Liver (tissue), 9 donors: ENCODE results near the gene YLPM1. TPM values are rescaled to one million over a fixed set of nuclear protein-coding genes. Genes with fewer than 3 reads are reported as not detected.

ENCODE experiments used
- DNase-seq: peaks from one replicate; pipeline ENCODE4 v3.0.0-alpha.2; 2017; ENCODE audit warnings: low spot score
- H3K27ac ChIP-seq, 2 donors: one replicate each; pipeline ENCODE4 v1.7.0; 2013; ENCODE audit warnings: inconsistent platforms in 2 of 2, low read length in 2 of 2, control low read depth in 1 of 2, low read depth in 1 of 2, mild to moderate bottlenecking in 1 of 2
- H3K27me3 ChIP-seq, 4 donors: one replicate each; pipeline versions ENCODE4 v1.6.1 to v1.7.0; 2013; ENCODE audit warnings: low read length in 3 of 4, inconsistent platforms in 1 of 4, mild to moderate bottlenecking in 1 of 4, moderate library complexity in 1 of 4; ENCODE audit not compliant: control insufficient read depth in 4 of 4, insufficient read depth in 4 of 4
- H3K36me3 ChIP-seq, 4 donors: one replicate each; pipeline versions ENCODE4 v1.6.1 to v1.7.0; 2013; ENCODE audit warnings: low read length in 3 of 4, mild to moderate bottlenecking in 3 of 4, low read depth in 1 of 4, moderate library complexity in 1 of 4; ENCODE audit not compliant: control insufficient read depth in 4 of 4, insufficient read depth in 3 of 4
- H3K4me1 ChIP-seq, 4 donors: one replicate each; pipeline versions ENCODE4 v1.6.1 to v1.7.0; 2013; ENCODE audit warnings: low read length in 3 of 4, mild to moderate bottlenecking in 3 of 4, moderate library complexity in 1 of 4; ENCODE audit not compliant: control insufficient read depth in 4 of 4, insufficient read depth in 4 of 4
- H3K4me3 ChIP-seq, 3 donors: one replicate each; pipeline versions ENCODE4 v1.6.1 to v1.7.0; 2013; ENCODE audit warnings: low read length in 3 of 3, control low read depth in 1 of 3, low read depth in 1 of 3, mild to moderate bottlenecking in 1 of 3
- H3K9ac ChIP-seq, 2 donors: one replicate each; pipeline ENCODE4 v1.7.0; 2013; ENCODE audit warnings: low read length in 2 of 2, mild to moderate bottlenecking in 2 of 2, moderate library complexity in 2 of 2, control low read depth in 1 of 2, low read depth in 1 of 2
- H3K9me3 ChIP-seq, 4 donors: one replicate each; pipeline versions ENCODE4 v1.6.1 to v1.7.0; 2013; ENCODE audit warnings: low read length in 3 of 4; ENCODE audit not compliant: control insufficient read depth in 4 of 4
- EGR1 ChIP-seq, 2 donors: IDR thresholded peaks; 2 replicates each; pipeline ENCODE4 v1.6.1; 2016 to 2018; ENCODE audit warnings: antibody characterized with exemption in 2 of 2, low read depth in 2 of 2
- FOXA1 ChIP-seq: IDR thresholded peaks from 2 replicates; pipeline ENCODE4 v1.6.1; 2016; ENCODE audit warnings: antibody characterized with exemption
- FOXA2 ChIP-seq: IDR thresholded peaks from 2 replicates; pipeline ENCODE4 v1.6.1; 2016; ENCODE audit warnings: antibody characterized with exemption
- GABPA ChIP-seq, 2 donors: IDR thresholded peaks in 1 of 2; conservative IDR thresholded peaks in 1 of 2; 2 replicates each; pipeline ENCODE4 v1.6.1; 2016; ENCODE audit warnings: antibody characterized with exemption in 2 of 2, mild to moderate bottlenecking in 1 of 2, moderate library complexity in 1 of 2
- HNF4A ChIP-seq, 2 donors: conservative IDR thresholded peaks; 2 replicates each; pipeline ENCODE4 v1.6.1; 2016; ENCODE audit warnings: antibody characterized with exemption in 2 of 2, mild to moderate bottlenecking in 2 of 2
- HNF4G ChIP-seq: IDR thresholded peaks from 2 replicates; pipeline ENCODE4 v1.6.1; 2016; ENCODE audit warnings: antibody characterized with exemption
- JUND ChIP-seq, 2 donors: IDR thresholded peaks; 2 replicates each; pipeline ENCODE4 v1.6.1; 2016; ENCODE audit warnings: antibody characterized with exemption in 2 of 2
- MAX ChIP-seq: IDR thresholded peaks from 2 replicates; pipeline ENCODE4 v1.6.1; 2016; ENCODE audit warnings: antibody characterized with exemption
- NR2F2 ChIP-seq: IDR thresholded peaks from 2 replicates; pipeline ENCODE4 v1.6.1; 2016; ENCODE audit warnings: antibody characterized with exemption
- TAF1 ChIP-seq: conservative IDR thresholded peaks from 2 replicates; pipeline ENCODE4 v1.6.1; 2016; ENCODE audit warnings: antibody characterized with exemption, mild to moderate bottlenecking
- YY1 ChIP-seq: IDR thresholded peaks from 2 replicates; pipeline ENCODE4 v1.6.1; 2016; ENCODE audit warnings: antibody characterized with exemption, mild to moderate bottlenecking
- WGBS: extraction: QIAGEN DNeasy Blood & Tissue Kit; methylation state at CpG from one replicate; pipeline ENCODE4 v1.1.7; 2013; 5-methylcytosine and 5-hydroxymethylcytosine counted together
- polyA plus RNA-seq, 2 donors: library from polyadenylated mRNA; stranded (reverse) in 1 of 2; unstranded in 1 of 2; fragments of 200-250 nt in 1 of 2; fragments of >200 nt in 1 of 2; fragmentation: Nextera tagmentation in 1 of 2; extraction: Ambion mirVana in 1 of 2; gene quantifications; one replicate each; pipeline versions ENCODE4 v1.2.1 to v1.2.3, GENCODE V29; 2013 to 2015
- total RNA-seq, 2 donors: library from RNA; depleted of rRNA; stranded (reverse); fragments of >200 nt; gene quantifications; one replicate each; pipeline ENCODE4 v1.2.3, GENCODE V29; 2014
- TF ChIP-seq, protein P1 (sequence below): IDR thresholded peaks from 2 replicates; pipeline ENCODE4 v1.6.1; 2016; ENCODE audit warnings: antibody characterized with exemption
- TF ChIP-seq, protein P2 (sequence below): IDR thresholded peaks from 2 replicates; pipeline ENCODE4 v1.6.1; 2016; ENCODE audit warnings: antibody characterized with exemption, mild to moderate bottlenecking
- donor health status: healthy.
- donor health status: healthy.
- donor health status: healthy.
- donor health status: healthy.
- donor health status: healthy.

The YLPM1 gene
- total and polyA plus RNA-seq, 4 donors: 5.9 to 27.3 (median 13.2) TPM

GRCh38 chr14:74846968-74847665, 84.0 kb downstream of the YLPM1 start:
- Histone ChIP-seq H3K27ac (no peak overlapping the region), H3K9me3 (no peaks in the 10 kb centered on the region), H3K4me1 (no peaks in the 10 kb centered on the region), H3K36me3 (no peaks in the 10 kb centered on the region), H3K4me3 (no peak overlapping the region), H3K9ac (no peak overlapping the region), H3K27me3 (no peaks in the 10 kb centered on the region)
- TF ChIP-seq JUND (IDR thresholded peaks at IDR 0.05) (no peak), TAF1 (no peak), NR2F2 (no peak), HNF4G (no peak), MAX (no peak), HNF4A (conservative IDR thresholded peaks at IDR 0.05) (no peak)
- TF ChIP-seq, protein P1, sequence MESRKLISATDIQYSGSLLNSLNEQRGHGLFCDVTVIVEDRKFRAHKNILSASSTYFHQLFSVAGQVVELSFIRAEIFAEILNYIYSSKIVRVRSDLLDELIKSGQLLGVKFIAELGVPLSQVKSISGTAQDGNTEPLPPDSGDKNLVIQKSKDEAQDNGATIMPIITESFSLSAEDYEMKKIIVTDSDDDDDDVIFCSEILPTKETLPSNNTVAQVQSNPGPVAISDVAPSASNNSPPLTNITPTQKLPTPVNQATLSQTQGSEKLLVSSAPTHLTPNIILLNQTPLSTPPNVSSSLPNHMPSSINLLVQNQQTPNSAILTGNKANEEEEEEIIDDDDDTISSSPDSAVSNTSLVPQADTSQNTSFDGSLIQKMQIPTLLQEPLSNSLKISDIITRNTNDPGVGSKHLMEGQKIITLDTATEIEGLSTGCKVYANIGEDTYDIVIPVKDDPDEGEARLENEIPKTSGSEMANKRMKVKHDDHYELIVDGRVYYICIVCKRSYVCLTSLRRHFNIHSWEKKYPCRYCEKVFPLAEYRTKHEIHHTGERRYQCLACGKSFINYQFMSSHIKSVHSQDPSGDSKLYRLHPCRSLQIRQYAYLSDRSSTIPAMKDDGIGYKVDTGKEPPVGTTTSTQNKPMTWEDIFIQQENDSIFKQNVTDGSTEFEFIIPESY: no peak
- 96% methylated on average over 1 of the region's 1 CpG for WGBS
- DNase-seq: no peak

DNA sequence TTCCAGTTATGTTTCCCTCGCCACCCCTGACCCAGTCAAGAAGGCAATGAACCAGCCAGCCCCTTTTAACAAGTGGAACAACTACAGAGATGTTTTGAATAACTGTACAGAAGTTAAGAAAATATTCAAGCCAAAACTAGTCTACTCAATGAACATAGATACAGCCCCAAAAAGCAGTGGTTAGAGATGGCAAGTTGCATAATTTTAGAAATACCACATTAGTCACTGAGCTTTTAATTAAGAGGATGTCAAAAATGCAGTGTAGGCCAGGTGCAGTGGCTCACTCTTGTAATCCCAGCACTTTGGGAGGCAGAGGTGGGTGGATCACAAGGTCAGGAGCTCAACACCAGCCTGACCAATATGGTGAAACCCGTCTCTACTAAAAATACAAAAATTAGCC, 85.7 kb downstream of the YLPM1 start:
- peaks cover 0 to 6% (median under 1%) of the 10 kb centered on the region in 4 donors for H3K4me1 ChIP-seq
- H3K4me3 ChIP-seq: no peak overlapping the region
- H3K9me3 ChIP-seq: no peaks in the 10 kb centered on the region
- H3K36me3 ChIP-seq: no peaks in the 10 kb centered on the region
- TF ChIP-seq YY1 (no peak), NR2F2 (no peak), GABPA (IDR thresholded peaks at IDR 0.05 in 1 of 2, conservative IDR thresholded peaks at IDR 0.05 in 1 of 2) (no peak), EGR1 (IDR thresholded peaks at IDR 0.05; ENCODE audit: low read depth in 2 of 2) (no peak), FOXA1 (no peak), FOXA2 (no peak), JUND (IDR thresholded peaks at IDR 0.05) (no peak)
- TF ChIP-seq, protein P2, sequence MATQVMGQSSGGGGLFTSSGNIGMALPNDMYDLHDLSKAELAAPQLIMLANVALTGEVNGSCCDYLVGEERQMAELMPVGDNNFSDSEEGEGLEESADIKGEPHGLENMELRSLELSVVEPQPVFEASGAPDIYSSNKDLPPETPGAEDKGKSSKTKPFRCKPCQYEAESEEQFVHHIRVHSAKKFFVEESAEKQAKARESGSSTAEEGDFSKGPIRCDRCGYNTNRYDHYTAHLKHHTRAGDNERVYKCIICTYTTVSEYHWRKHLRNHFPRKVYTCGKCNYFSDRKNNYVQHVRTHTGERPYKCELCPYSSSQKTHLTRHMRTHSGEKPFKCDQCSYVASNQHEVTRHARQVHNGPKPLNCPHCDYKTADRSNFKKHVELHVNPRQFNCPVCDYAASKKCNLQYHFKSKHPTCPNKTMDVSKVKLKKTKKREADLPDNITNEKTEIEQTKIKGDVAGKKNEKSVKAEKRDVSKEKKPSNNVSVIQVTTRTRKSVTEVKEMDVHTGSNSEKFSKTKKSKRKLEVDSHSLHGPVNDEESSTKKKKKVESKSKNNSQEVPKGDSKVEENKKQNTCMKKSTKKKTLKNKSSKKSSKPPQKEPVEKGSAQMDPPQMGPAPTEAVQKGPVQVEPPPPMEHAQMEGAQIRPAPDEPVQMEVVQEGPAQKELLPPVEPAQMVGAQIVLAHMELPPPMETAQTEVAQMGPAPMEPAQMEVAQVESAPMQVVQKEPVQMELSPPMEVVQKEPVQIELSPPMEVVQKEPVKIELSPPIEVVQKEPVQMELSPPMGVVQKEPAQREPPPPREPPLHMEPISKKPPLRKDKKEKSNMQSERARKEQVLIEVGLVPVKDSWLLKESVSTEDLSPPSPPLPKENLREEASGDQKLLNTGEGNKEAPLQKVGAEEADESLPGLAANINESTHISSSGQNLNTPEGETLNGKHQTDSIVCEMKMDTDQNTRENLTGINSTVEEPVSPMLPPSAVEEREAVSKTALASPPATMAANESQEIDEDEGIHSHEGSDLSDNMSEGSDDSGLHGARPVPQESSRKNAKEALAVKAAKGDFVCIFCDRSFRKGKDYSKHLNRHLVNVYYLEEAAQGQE: no peak
- TF ChIP-seq, protein P1: no peak
- no peak overlapping the region for H3K27ac ChIP-seq
- no peak for DNase-seq
- H3K27me3 ChIP-seq: no peaks in the 10 kb centered on the region
- 93% methylated on average over 2 of the region's 2 CpGs for WGBS
- H3K9ac ChIP-seq: no peak overlapping the region
